Measurements from ENCODE around the gene TLX2.

GRCh38 chr2:74558284-74559230 lies 44.3 kb downstream of the TLX2 start:
- TF ChIP-seq CTCF (IDR thresholded peaks at IDR 0.05) (no peak), POLR2A (IDR thresholded peaks at IDR 0.05) (no peak)

Measured in lower leg skin (tissue), 3 donors.